ENCODE measurements around the gene CCT6A. TPM values are rescaled to one million over a fixed set of nuclear protein-coding genes. Genes with fewer than 3 reads are reported as not detected.
"Not testable (repeated sequence)": the region's sequence is repeated elsewhere in the genome, so short reads cannot be mapped to it uniquely, and the experiment has no call there.

Gene CCT6A
- total RNA-seq, 6 experiments from 2014 or later = 164 to 197 (median 180) TPM

GRCh38 chr7:56110611-56111010 is 59.0 kb downstream of the CCT6A start:
- H3K9me3 Mint-ChIP-seq = no peaks in the 10 kb centered on the region
- peaks cover 9% of the 10 kb centered on the region for H3K4me1 Mint-ChIP-seq (ENCODE audit: low read depth)
- DNase-seq = no peak
- no peak for TF ChIP-seq CTCF (IDR thresholded peaks at IDR 0.05)
- H3K27me3 Mint-ChIP-seq (ENCODE audit: insufficient read depth) = no peaks in the 10 kb centered on the region; the same call in none of the 2 replicates
- peaks cover 6% of the 10 kb centered on the region; the same call in 1 of the 2 replicates for H3K36me3 Mint-ChIP-seq (ENCODE audit: low read depth)
- no peak overlapping the region for H3K27ac Mint-ChIP-seq
- no peak overlapping the region for H3K4me3 Mint-ChIP-seq

GRCh38 chr7:56112244-56112643 is 60.7 kb downstream of the CCT6A start:
- H3K27ac Mint-ChIP-seq; H3K4me1 Mint-ChIP-seq (ENCODE audit: low read depth); H3K4me3 Mint-ChIP-seq; H3K27me3 Mint-ChIP-seq (ENCODE audit: insufficient read depth); H3K9me3 Mint-ChIP-seq; DNase-seq; H3K36me3 Mint-ChIP-seq (ENCODE audit: low read depth): not testable (repeated sequence)

Other genes starting within 250 kb of the CCT6A start
- gene SEPTIN14, start 189.0 kb upstream of the CCT6A start, total RNA-seq (2021; fragmentation: NEBNext Ultra II Directional; extraction: Animal tissue kit (Norgen Biotek cat#: 25700)) = not detected
- under 1 TPM; 0.31 to 0.94 (median 0.70) TPM for gene ZNF713, start 164.3 kb upstream of the CCT6A start, total RNA-seq (2021; fragmentation: NEBNext Ultra II Directional; extraction: Animal tissue kit (Norgen Biotek cat#: 25700))
- 10 to 100 TPM; 14.5 to 20.1 (median 16.2) TPM for gene MRPS17, start 99.9 kb upstream of the CCT6A start, total RNA-seq (2021; fragmentation: NEBNext Ultra II Directional; extraction: Animal tissue kit (Norgen Biotek cat#: 25700))
- 10 to 100 TPM; 27.6 to 34.0 (median 30.6) TPM for gene NIPSNAP2, start 87.2 kb upstream of the CCT6A start, total RNA-seq (2021; fragmentation: NEBNext Ultra II Directional; extraction: Animal tissue kit (Norgen Biotek cat#: 25700))
- gene PSPH, start 321 bp upstream of the CCT6A start, total RNA-seq (2021; fragmentation: NEBNext Ultra II Directional; extraction: Animal tissue kit (Norgen Biotek cat#: 25700)) = 10 to 100 TPM; 20.3 to 27.1 (median 21.8) TPM
- 100 to 1,000 TPM; 117 to 151 (median 127) TPM for gene SUMF2, start 12.5 kb downstream of the CCT6A start, total RNA-seq (2021; fragmentation: NEBNext Ultra II Directional; extraction: Animal tissue kit (Norgen Biotek cat#: 25700))
- gene PHKG1, start 41.2 kb downstream of the CCT6A start, total RNA-seq (2021; fragmentation: NEBNext Ultra II Directional; extraction: Animal tissue kit (Norgen Biotek cat#: 25700)) = under 1 TPM in 5 of 6 experiments, not detected in 1; 0.19 to 0.68 (median 0.30) TPM
- gene CHCHD2, start 54.7 kb downstream of the CCT6A start, total RNA-seq (2021; fragmentation: NEBNext Ultra II Directional; extraction: Animal tissue kit (Norgen Biotek cat#: 25700)) = 100 to 1,000 TPM; 386 to 430 (median 398) TPM
- not detected for gene NUPR2, start 64.7 kb downstream of the CCT6A start, total RNA-seq (2021; fragmentation: NEBNext Ultra II Directional; extraction: Animal tissue kit (Norgen Biotek cat#: 25700))